ENCODE data around the gene TCEAL8. TPM values are rescaled to one million over a fixed set of nuclear protein-coding genes. Genes with fewer than 3 reads are reported as not detected.

TCEAL8 gene
- total and polyA plus RNA-seq, 10 of the 15 experiments (the other 5 are each of a cell fraction or from before 2014, with no cell fraction given), result 28.4 to 123 (median 58.7) TPM

DNA sequence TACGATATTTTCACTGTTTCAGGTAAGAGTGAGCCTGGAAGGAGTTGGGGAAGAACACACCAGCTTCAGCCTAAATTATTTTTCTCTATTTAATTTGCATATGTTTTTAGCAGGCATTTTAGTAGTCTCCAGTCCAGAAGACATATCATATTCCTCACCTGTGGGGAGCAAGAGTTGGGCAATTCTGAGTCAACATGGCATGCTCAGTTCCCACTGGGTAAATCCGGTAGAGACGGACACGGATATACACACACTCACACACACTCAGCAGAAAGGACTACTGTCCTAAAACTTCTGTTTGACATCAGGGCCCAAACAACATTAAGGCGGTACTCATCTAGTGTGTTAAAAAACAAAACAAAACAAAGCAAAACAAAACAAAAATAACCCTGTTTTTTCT is 44.9 kb downstream of the TCEAL8 start:
- Histone ChIP-seq H3K36me3 (ENCODE audit: control insufficient read depth in 2 of 2, insufficient read depth in 2 of 2, low read length in 1 of 2) (no peaks in the 10 kb centered on the region), H3K27ac (ENCODE audit: control insufficient read depth, insufficient read depth) (no peak overlapping the region), H3K9me3 (replicated peaks; ENCODE audit: control insufficient read depth, insufficient read depth, low read length) (no peaks in the 10 kb centered on the region), H2AFZ (ENCODE audit: control insufficient read depth, low read depth, low read length) (no peak overlapping the region), H3K9ac (ENCODE audit: control insufficient read depth, insufficient read depth, low read length) (no peak overlapping the region), H3K4me1 (ENCODE audit: control insufficient read depth, insufficient read depth, low read length) (no peaks in the 10 kb centered on the region), H3K4me2 (ENCODE audit: control insufficient read depth, insufficient read depth) (no peak overlapping the region), H3K4me3 (no peak overlapping the region), H3K27me3 (replicated peaks in 1 of 2; ENCODE audit: control insufficient read depth in 2 of 2, insufficient read depth in 2 of 2, low read length in 1 of 2) (no peaks in the 10 kb centered on the region; a peak in 1 of 4 replicates), H3K79me2 (ENCODE audit: control insufficient read depth, insufficient read depth, low read length) (no peaks in the 10 kb centered on the region), H4K20me1 (ENCODE audit: control insufficient read depth, insufficient read depth) (no peaks in the 10 kb centered on the region)
- ATAC-seq, result no peak
- ChIA-PET POLR2A (no interaction called here), RAD21 (ENCODE audit: unreplicated experiment) (interaction anchor here (1.3 kb wide), 1 partner anchor 280 kb away, joined by 4 read pairs; no protein-coding TSS in a partner anchor), SMC1A (ENCODE audit: uncharacterized antibody, unreplicated experiment) (interaction anchor here (1.7 kb wide), 1 partner anchor 254 kb away, joined by 15 read pairs; no protein-coding TSS in a partner anchor), CTCF (interaction anchor here (0.6 to 2.1 kb wide), 4 partner anchors 20 to 254 kb away, joined by 3 to 30 read pairs (median 6); no protein-coding TSS in a partner anchor)
- DNase-seq (ENCODE audit: low read depth, low spot score), result no peak
- WGBS (ENCODE audit: insufficient coverage, insufficient replicate concordance, low lambda C conversion rate, missing lambda C conversion rate), result 35% methylated on average over 5 of the region's 5 CpGs
- intact Hi-C loops (cut with micrococcal nuclease; ENCODE audit: unreplicated experiment) (loop anchor here (2.0 kb wide), 1 partner anchor 39 kb away; no protein-coding TSS in a partner anchor), in situ Hi-C loops (cut with MboI) (no loop called here)
- TF ChIP-seq BACH1 (IDR thresholded peaks at IDR 0.05; ENCODE audit: borderline replicate concordance), result no peak
- TF ChIP-seq PML (IDR thresholded peaks at IDR 0.05; ENCODE audit: low read length), result no peak
- TF ChIP-seq TCF7 (IDR thresholded peaks at IDR 0.05; ENCODE audit: borderline replicate concordance), result no peak
- TF ChIP-seq ZZZ3 (IDR thresholded peaks at IDR 0.05; ENCODE audit: control insufficient read depth, insufficient read length, low read depth), result no peak
- no peak for TF ChIP-seq DPF2 (IDR thresholded peaks at IDR 0.05)
- no peak for TF ChIP-seq NBN (IDR thresholded peaks at IDR 0.05)
- TF ChIP-seq, protein P1, sequence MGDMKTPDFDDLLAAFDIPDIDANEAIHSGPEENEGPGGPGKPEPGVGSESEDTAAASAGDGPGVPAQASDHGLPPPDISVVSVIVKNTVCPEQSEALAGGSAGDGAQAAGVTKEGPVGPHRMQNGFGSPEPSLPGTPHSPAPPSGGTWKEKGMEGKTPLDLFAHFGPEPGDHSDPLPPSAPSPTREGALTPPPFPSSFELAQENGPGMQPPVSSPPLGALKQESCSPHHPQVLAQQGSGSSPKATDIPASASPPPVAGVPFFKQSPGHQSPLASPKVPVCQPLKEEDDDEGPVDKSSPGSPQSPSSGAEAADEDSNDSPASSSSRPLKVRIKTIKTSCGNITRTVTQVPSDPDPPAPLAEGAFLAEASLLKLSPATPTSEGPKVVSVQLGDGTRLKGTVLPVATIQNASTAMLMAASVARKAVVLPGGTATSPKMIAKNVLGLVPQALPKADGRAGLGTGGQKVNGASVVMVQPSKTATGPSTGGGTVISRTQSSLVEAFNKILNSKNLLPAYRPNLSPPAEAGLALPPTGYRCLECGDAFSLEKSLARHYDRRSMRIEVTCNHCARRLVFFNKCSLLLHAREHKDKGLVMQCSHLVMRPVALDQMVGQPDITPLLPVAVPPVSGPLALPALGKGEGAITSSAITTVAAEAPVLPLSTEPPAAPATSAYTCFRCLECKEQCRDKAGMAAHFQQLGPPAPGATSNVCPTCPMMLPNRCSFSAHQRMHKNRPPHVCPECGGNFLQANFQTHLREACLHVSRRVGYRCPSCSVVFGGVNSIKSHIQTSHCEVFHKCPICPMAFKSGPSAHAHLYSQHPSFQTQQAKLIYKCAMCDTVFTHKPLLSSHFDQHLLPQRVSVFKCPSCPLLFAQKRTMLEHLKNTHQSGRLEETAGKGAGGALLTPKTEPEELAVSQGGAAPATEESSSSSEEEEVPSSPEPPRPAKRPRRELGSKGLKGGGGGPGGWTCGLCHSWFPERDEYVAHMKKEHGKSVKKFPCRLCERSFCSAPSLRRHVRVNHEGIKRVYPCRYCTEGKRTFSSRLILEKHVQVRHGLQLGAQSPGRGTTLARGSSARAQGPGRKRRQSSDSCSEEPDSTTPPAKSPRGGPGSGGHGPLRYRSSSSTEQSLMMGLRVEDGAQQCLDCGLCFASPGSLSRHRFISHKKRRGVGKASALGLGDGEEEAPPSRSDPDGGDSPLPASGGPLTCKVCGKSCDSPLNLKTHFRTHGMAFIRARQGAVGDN (IDR thresholded peaks at IDR 0.05), result no peak
- TF ChIP-seq CHD4 (IDR thresholded peaks at IDR 0.05), result no peak
- TF ChIP-seq POLR2AphosphoS2 (IDR thresholded peaks at IDR 0.05; ENCODE audit: low read depth, low read length), result no peak
- no peak for TF ChIP-seq ZNF384 (IDR thresholded peaks at IDR 0.05; ENCODE audit: borderline replicate concordance, low read depth, low read length)
- no peak for TF ChIP-seq KLF5 (IDR thresholded peaks at IDR 0.05; ENCODE audit: partially characterized antibody)
- TF ChIP-seq EZH2 (IDR thresholded peaks at IDR 0.05; ENCODE audit: borderline replicate concordance, control insufficient read depth, low read depth, low read length), result no peak
- TF ChIP-seq, protein P2, sequence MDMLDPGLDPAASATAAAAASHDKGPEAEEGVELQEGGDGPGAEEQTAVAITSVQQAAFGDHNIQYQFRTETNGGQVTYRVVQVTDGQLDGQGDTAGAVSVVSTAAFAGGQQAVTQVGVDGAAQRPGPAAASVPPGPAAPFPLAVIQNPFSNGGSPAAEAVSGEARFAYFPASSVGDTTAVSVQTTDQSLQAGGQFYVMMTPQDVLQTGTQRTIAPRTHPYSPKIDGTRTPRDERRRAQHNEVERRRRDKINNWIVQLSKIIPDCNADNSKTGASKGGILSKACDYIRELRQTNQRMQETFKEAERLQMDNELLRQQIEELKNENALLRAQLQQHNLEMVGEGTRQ (IDR thresholded peaks at IDR 0.05; ENCODE audit: borderline replicate concordance, low read depth, low read length), result no peak
- TF ChIP-seq SMAD1 (IDR thresholded peaks at IDR 0.05; ENCODE audit: low read depth, partially characterized antibody), result no peak
- FAIRE-seq, result no peak
- BruUV-seq (replicated peaks), result no TSS peak

All from GM12878 (cell line).